GM18951 (cell line): ENCODE measurements around the gene ZNF304.
"Not testable (repeated sequence)": the region's sequence is repeated elsewhere in the genome, so short reads cannot be mapped to it uniquely, and the experiment has no call there.

Experiments
- POLR2A ChIP-seq: IDR thresholded peaks from 4 replicates; pipeline ENCODE4 v1.6.1; 2011; ENCODE audit warnings: mild to moderate bottlenecking; ENCODE audit not compliant: insufficient read length, insufficient read depth; ENCODE audit errors: extremely low read depth
- in situ Hi-C: fragments of 300-500 bp; cut with MboI; formaldehyde crosslinking; loops from one replicate; pipeline ENCODE4 v1.12.0; 2022; ENCODE audit warnings: low sequenced_read_pairs, mixed read lengths, inconsistent platforms; ENCODE audit not compliant: unreplicated experiment

ZNF304 gene

GRCh38 chr19:57327993-57328392, 23.1 kb upstream of the ZNF304 start:
- in situ Hi-C loops = no loop called here

GRCh38 chr19:57334191-57334590, 16.9 kb upstream of the ZNF304 start:
- no peak for TF ChIP-seq POLR2A
- in situ Hi-C loops = no loop called here

More at GRCh38 chr19:57327993-57328392, 23.1 kb upstream of the ZNF304 start:
- no peak for TF ChIP-seq POLR2A

GRCh38 chr19:57338877-57339276, 12.2 kb upstream of the ZNF304 start:
- in situ Hi-C loops = no loop called here
- no peak for TF ChIP-seq POLR2A

- in situ Hi-C loops = no loop called here
- no peak for TF ChIP-seq POLR2A
Observed at GRCh38 chr19:57342582-57342981, 8.5 kb upstream of the ZNF304 start.

- in situ Hi-C loops = no loop called here
- no peak for TF ChIP-seq POLR2A
Observed at GRCh38 chr19:57348136-57348535, 2.9 kb upstream of the ZNF304 start.

- in situ Hi-C loops = no loop called here
- no peak for TF ChIP-seq POLR2A
Observed at GRCh38 chr19:57351867-57352266, 796 bp downstream of the ZNF304 start.

- in situ Hi-C loops = no loop called here
- TF ChIP-seq POLR2A = no peak
Observed at GRCh38 chr19:57355916-57356315, 4.8 kb downstream of the ZNF304 start.

GRCh38 chr19:57357406-57357805, 6.3 kb downstream of the ZNF304 start:
- no peak for TF ChIP-seq POLR2A
- in situ Hi-C loops = no loop called here

GRCh38 chr19:57359300-57359699, 8.2 kb downstream of the ZNF304 start:
- no peak for TF ChIP-seq POLR2A
- in situ Hi-C loops = no loop called here

GRCh38 chr19:57362419-57362818, 11.3 kb downstream of the ZNF304 start:
- in situ Hi-C loops = no loop called here
- TF ChIP-seq POLR2A = no peak

- in situ Hi-C loops = no loop called here
- peak; percentile 67 for TF ChIP-seq POLR2A
Observed at GRCh38 chr19:57362997-57363687, 12.1 kb downstream of the ZNF304 start, which contains the start of the genes TRAPPC2B and ZNF547. Gene TRAPPC2B, plus strand, starts transcription at chr19:57363551. Its CDS starts 1,283 bp downstream, at chr19:57364834. Gene ZNF547, plus strand, starts transcription at chr19:57363551. Its CDS starts 5,005 bp downstream, at chr19:57368556.

GRCh38 chr19:57363688-57364181, 12.7 kb downstream of the ZNF304 start:
- TF ChIP-seq POLR2A = no peak
- in situ Hi-C loops = no loop called here

- in situ Hi-C loops = no loop called here
Observed at GRCh38 chr19:57366776-57367175, 15.7 kb downstream of the ZNF304 start.

GRCh38 chr19:57374179-57374578, 23.1 kb downstream of the ZNF304 start:
- no peak for TF ChIP-seq POLR2A
- in situ Hi-C loops = no loop called here

More at GRCh38 chr19:57366776-57367175, 15.7 kb downstream of the ZNF304 start:
- TF ChIP-seq POLR2A = no peak

- in situ Hi-C loops = not testable (repeated sequence)
Observed at GRCh38 chr19:57374647-57375046, 23.6 kb downstream of the ZNF304 start.
